ENCODE data around the gene VAV2. TPM values are rescaled to one million over a fixed set of nuclear protein-coding genes. Genes with fewer than 3 reads are reported as not detected.
A peak's percentile ranks its signal among the peaks of the same experiment; 100 is the strongest.

VAV2 gene
- total and polyA plus RNA-seq, 4 donors = 4.9 to 26.4 (median 17.0) TPM

- peaks cover 0 to 22% (median 8%) of the 10 kb centered on the region in 4 donors for H3K36me3 ChIP-seq (ENCODE audit: control insufficient read depth in 4 of 4, insufficient read depth in 3 of 4, low read depth in 1 of 4, low read length in 3 of 4)
- H3K9me3 ChIP-seq (ENCODE audit: control insufficient read depth in 4 of 4, low read length in 3 of 4) = no peaks in the 10 kb centered on the region
- peak in 1 of 2 donors; percentile 42 for TF ChIP-seq RXRA (IDR thresholded peaks at IDR 0.05)
- TF ChIP-seq NR2F2 (IDR thresholded peaks at IDR 0.05) = peak; percentile 92
- TF ChIP-seq JUND (IDR thresholded peaks at IDR 0.05) = no peak
- peak; percentile 15 for TF ChIP-seq YY1 (IDR thresholded peaks at IDR 0.05)
- H3K27me3 ChIP-seq (ENCODE audit: control insufficient read depth in 4 of 4, insufficient read depth in 4 of 4, low read length in 3 of 4) = no peaks in the 10 kb centered on the region
- WGBS = 76% methylated on average over 23 of the region's 23 CpGs
- peak overlapping the region in 1 of 2 donors; percentile 39 for H3K9ac ChIP-seq (ENCODE audit: low read depth in 1 of 2, low read length in 2 of 2)
- DNase-seq (ENCODE audit: low spot score) = no peak
- peaks cover 0 to 46% (median 26%) of the 10 kb centered on the region in 4 donors for H3K4me1 ChIP-seq (ENCODE audit: control insufficient read depth in 4 of 4, insufficient read depth in 4 of 4, low read length in 3 of 4)
- H3K4me3 ChIP-seq (ENCODE audit: low read depth in 1 of 3, low read length in 3 of 3) = no peak overlapping the region
- H3K27ac ChIP-seq (ENCODE audit: low read depth in 1 of 2, low read length in 2 of 2) = peak overlapping the region; percentile 83 to 90
These were observed 276.7 kb downstream of the VAV2 start for GRCh38 chr9:133715295-133715865.

GRCh38 chr9:133714606-133715294 lies 277.4 kb downstream of the VAV2 start:
- no peak overlapping the region for H3K9ac ChIP-seq (ENCODE audit: low read depth in 1 of 2, low read length in 2 of 2)
- WGBS = 64% methylated on average over 15 of the region's 15 CpGs
- peaks cover 0 to 46% (median 26%) of the 10 kb centered on the region in 4 donors for H3K4me1 ChIP-seq (ENCODE audit: control insufficient read depth in 4 of 4, insufficient read depth in 4 of 4, low read length in 3 of 4)

More at GRCh38 chr9:133714606-133715294, 277.4 kb downstream of the VAV2 start:
- Histone ChIP-seq H3K27ac (ENCODE audit: low read depth in 1 of 2, low read length in 2 of 2) (peak overlapping the region; percentile 83 to 90), H3K27me3 (ENCODE audit: control insufficient read depth in 4 of 4, insufficient read depth in 4 of 4, low read length in 3 of 4) (no peaks in the 10 kb centered on the region), H3K4me3 (ENCODE audit: low read depth in 1 of 3, low read length in 3 of 3) (no peak overlapping the region), H3K9me3 (ENCODE audit: control insufficient read depth in 4 of 4, low read length in 3 of 4) (no peaks in the 10 kb centered on the region), H3K36me3 (ENCODE audit: control insufficient read depth in 4 of 4, insufficient read depth in 3 of 4, low read depth in 1 of 4, low read length in 3 of 4) (peaks cover 0 to 25% (median 10%) of the 10 kb centered on the region in 4 donors)
- TF ChIP-seq YY1 (IDR thresholded peaks at IDR 0.05) = no peak
- no peak for TF ChIP-seq EGR1 (IDR thresholded peaks at IDR 0.05; ENCODE audit: low read depth in 2 of 2)
- no peak for TF ChIP-seq MAX (IDR thresholded peaks at IDR 0.05)
- no peak for TF ChIP-seq FOXA2 (IDR thresholded peaks at IDR 0.05)
- peak; percentile 12 to 53 for TF ChIP-seq RAD21 (IDR thresholded peaks at IDR 0.05)
- TF ChIP-seq HNF4G (IDR thresholded peaks at IDR 0.05) = no peak
- TF ChIP-seq FOXA1 (IDR thresholded peaks at IDR 0.05) = no peak
- TF ChIP-seq HNF4A (conservative IDR thresholded peaks at IDR 0.05) = peak in 1 of 2 donors; percentile 20
- no peak for TF ChIP-seq GABPA (IDR thresholded peaks at IDR 0.05 in 1 of 2, conservative IDR thresholded peaks at IDR 0.05 in 1 of 2)
- TF ChIP-seq RXRA (IDR thresholded peaks at IDR 0.05) = peak; percentile 91 to 92
- TF ChIP-seq REST (IDR thresholded peaks at IDR 0.05) = peak; percentile 63
- TF ChIP-seq SP1 (IDR thresholded peaks at IDR 0.05) = peak; percentile 72
- no peak for TF ChIP-seq TAF1 (conservative IDR thresholded peaks at IDR 0.05)
- TF ChIP-seq NR2F2 (IDR thresholded peaks at IDR 0.05) = peak; percentile 100
- TF ChIP-seq ZBTB33 (IDR thresholded peaks at IDR 0.05) = no peak
- peak; percentile 64 for TF ChIP-seq ATF3 (IDR thresholded peaks at IDR 0.05)
- peak; percentile 82 to 90 for TF ChIP-seq JUND (IDR thresholded peaks at IDR 0.05)
- TF ChIP-seq CTCF (IDR thresholded peaks at IDR 0.05; ENCODE audit: low read depth, low read length, missing input control) = no peak
- peak; percentile 69 for DNase-seq (ENCODE audit: low spot score)
